Psoas muscle (tissue), 8 donors: ENCODE results near the gene ITK. TPM values are rescaled to one million over a fixed set of nuclear protein-coding genes. Genes with fewer than 3 reads are reported as not detected.

Experiments used
- ATAC-seq, 4 donors: fragments of 200-7000 bp; cut with Tn5 transposase; one replicate each; pipeline ENCODE4 v1.9.1; 2020; ENCODE audit warnings: moderate library complexity in 3 of 4, mild to moderate bottlenecking in 2 of 4
- DNase-seq, 2 donors: peaks; one replicate each; pipeline ENCODE4 v3.0.0-alpha.2; 2020
- H3K27ac ChIP-seq: fragments of 200-600 bp; one replicate; pipeline ENCODE4 v1.8.0; 2022
- H3K27me3 ChIP-seq, 3 donors: fragments of 200-600 bp in 1 of 3; one replicate each; pipeline versions ENCODE4 v1.6.1 to v1.8.0; 2013 to 2022; ENCODE audit warnings: low read length in 2 of 3, mild to moderate bottlenecking in 2 of 3, moderate library complexity in 1 of 3; ENCODE audit not compliant: insufficient read depth in 3 of 3
- H3K36me3 ChIP-seq, 2 donors: fragments of 200-600 bp in 1 of 2; one replicate each; pipeline versions ENCODE4 v1.6.1 to v1.8.0; 2013 to 2022; ENCODE audit warnings: low read depth in 1 of 2, mild to moderate bottlenecking in 1 of 2, moderate library complexity in 1 of 2; ENCODE audit not compliant: insufficient read depth in 1 of 2
- H3K4me1 ChIP-seq: fragments of 200-600 bp; one replicate; pipeline ENCODE4 v1.8.0; 2022
- H3K4me3 ChIP-seq: fragments of 200-600 bp; one replicate; pipeline ENCODE4 v1.8.0; 2022; ENCODE audit warnings: mild to moderate bottlenecking
- H3K9me3 ChIP-seq: fragments of 200-600 bp; one replicate; pipeline ENCODE4 v1.8.0; 2022
- CTCF ChIP-seq: fragments of 200-600 bp; IDR thresholded peaks from one replicate; pipeline ENCODE4 v1.8.0; 2022; ENCODE audit warnings: antibody characterized with exemption
- WGBS, 3 donors: extraction: QIAGEN DNeasy Blood & Tissue Kit; methylation state at CpG; one replicate each; pipeline versions ENCODE4 v1.1.6 to v1.1.7; 2013; 5-methylcytosine and 5-hydroxymethylcytosine counted together
- intact Hi-C, 2 donors: fragments of 100-400 bp; cut with DNase I; formaldehyde crosslinking; loops; one replicate each; pipeline versions ENCODE4 v1.11.0 to v1.14.2; 2022
- polyA plus RNA-seq, 3 donors: library from polyadenylated mRNA; stranded (reverse); fragments of 200-250 nt; gene quantifications; one replicate each; pipeline ENCODE4 v1.2.3, GENCODE V29; 2013
- total RNA-seq, 4 donors: library from RNA; stranded (reverse); fragmentation: NEBNext Ultra II Directional in 2 of 4; extraction: Animal tissue kit (Norgen Biotek cat#: 25700) in 2 of 4; gene quantifications; one replicate each; pipeline versions ENCODE4 v1.2.1 to v1.2.4, GENCODE V29; 2021 to 2023
- donor health status: healthy with polysubstance abuse.
- donor health status: DM: no; HTN: no; CAD: no; lungs with moderate emphysema.
- donor health status: Bipolar disorder and iron deficiency.
- donor health status: healthy.
- donor health status: DM: yes; HTN: yes; CAD: no.
- donor health status: DM: no; HTN: no; CAD: no.
- donor health status: DM: no; HTN: no; CAD: no.
- donor health status: DM: yes; HTN: yes; CAD: no.

ITK gene
- total and polyA plus RNA-seq, 7 donors: 0.04 to 1.0 (median 0.28) TPM

- H3K27ac ChIP-seq: no peak overlapping the region
- DNase-seq (peak in 1 of 2 donors; percentile 62), ATAC-seq (peak in 3 of 4 donors; percentile 53 to 72 (median 64))
- no peaks in the 10 kb centered on the region for H3K27me3 ChIP-seq
- no peaks in the 10 kb centered on the region for H3K36me3 ChIP-seq
- no peaks in the 10 kb centered on the region for H3K9me3 ChIP-seq
- no peaks in the 10 kb centered on the region for H3K4me1 ChIP-seq
- H3K4me3 ChIP-seq: no peak overlapping the region
- intact Hi-C loops: no loop called here
- no peak for TF ChIP-seq CTCF
- 37 to 54% (median 46%) methylated on average over 8 of the region's 8 CpGs for WGBS, 3 donors
Measured at GRCh38 chr5:157303667-157304327, 123.2 kb downstream of the ITK start.

Other genes with a start within 250 kb of the ITK start
- under 1 TPM in 2 of 4 donors, not detected in 2; 0.16 to 0.21 TPM for gene TIMD4, start 217.6 kb upstream of the ITK start, total RNA-seq
- under 1 TPM in 2 of 3 donors, not detected in 1; 0.03 to 0.08 TPM for gene TIMD4, start 217.6 kb upstream of the ITK start, polyA plus RNA-seq
- under 1 TPM in 1 of 4 donors, not detected in 3; 0.77 TPM for gene HAVCR1, start 121.7 kb upstream of the ITK start, total RNA-seq
- gene HAVCR1, start 121.7 kb upstream of the ITK start, polyA plus RNA-seq: under 1 TPM in 1 of 3 donors, not detected in 2; 0.01 TPM
- 1 to 10 TPM; 1.3 to 3.5 (median 1.5) TPM for gene HAVCR2, start 71.8 kb upstream of the ITK start, total RNA-seq
- 1 to 10 TPM in 1 of 3 donors, under 1 TPM in 2; 0.48 to 1.4 (median 0.90) TPM for gene HAVCR2, start 71.8 kb upstream of the ITK start, polyA plus RNA-seq
- gene MED7, start 38.0 kb upstream of the ITK start, total RNA-seq: 10 to 100 TPM; 10.6 to 11.8 (median 11.3) TPM
- gene MED7, start 38.0 kb upstream of the ITK start, polyA plus RNA-seq: 10 to 100 TPM; 12.9 to 17.5 (median 16.5) TPM
- not detected for gene GARIN3, start 14.6 kb upstream of the ITK start, total RNA-seq
- gene GARIN3, start 14.6 kb upstream of the ITK start, polyA plus RNA-seq: not detected
- gene CYFIP2, start 85.3 kb downstream of the ITK start, total RNA-seq: 1 to 10 TPM; 4.9 to 8.3 (median 6.4) TPM
- gene CYFIP2, start 85.3 kb downstream of the ITK start, polyA plus RNA-seq: 1 to 10 TPM in 2 of 3 donors, under 1 TPM in 1; 0.61 to 4.8 (median 1.7) TPM